Measurements from ENCODE around the gene CDH23. TPM values are rescaled to one million over a fixed set of nuclear protein-coding genes. Genes with fewer than 3 reads are reported as not detected.

The CDH23 gene
- total RNA-seq, 2 donors from 2014 or later, result 0.06 TPM; not detected in 1

DNA sequence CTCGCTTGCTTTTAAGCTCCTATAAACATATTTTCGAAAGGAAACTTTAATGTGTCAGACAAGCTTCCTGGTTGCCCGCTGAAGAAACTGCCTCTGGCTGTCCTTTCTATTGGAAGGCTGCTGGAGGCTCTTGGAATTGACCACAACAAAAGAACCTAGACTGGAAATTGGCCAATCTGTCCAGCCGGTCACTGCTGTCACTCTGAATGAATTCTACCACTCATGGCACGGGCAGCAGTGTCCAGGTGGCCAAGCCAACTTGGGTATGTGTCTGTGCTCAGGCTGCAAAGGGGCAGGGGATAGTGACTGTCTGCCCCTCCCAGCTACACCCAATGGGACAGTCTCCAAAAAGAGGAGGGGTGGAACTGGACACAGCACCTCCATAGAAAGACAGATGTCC is 57.6 kb downstream of the CDH23 start:
- H3K4me3 Mint-ChIP-seq, result no peak overlapping the region
- H3K36me3 Mint-ChIP-seq, result no peaks in the 10 kb centered on the region
- H3K27me3 Mint-ChIP-seq, result peaks cover 10 to 11% of the 10 kb centered on the region in 2 donors
- no peak overlapping the region for H3K27ac Mint-ChIP-seq
- H3K4me1 Mint-ChIP-seq (ENCODE audit: low read depth in 2 of 2), result no peaks in the 10 kb centered on the region
- DNase-seq (ENCODE audit: low spot score) (no peak), ATAC-seq (no peak)
- no peaks in the 10 kb centered on the region for H3K9me3 Mint-ChIP-seq

DNA sequence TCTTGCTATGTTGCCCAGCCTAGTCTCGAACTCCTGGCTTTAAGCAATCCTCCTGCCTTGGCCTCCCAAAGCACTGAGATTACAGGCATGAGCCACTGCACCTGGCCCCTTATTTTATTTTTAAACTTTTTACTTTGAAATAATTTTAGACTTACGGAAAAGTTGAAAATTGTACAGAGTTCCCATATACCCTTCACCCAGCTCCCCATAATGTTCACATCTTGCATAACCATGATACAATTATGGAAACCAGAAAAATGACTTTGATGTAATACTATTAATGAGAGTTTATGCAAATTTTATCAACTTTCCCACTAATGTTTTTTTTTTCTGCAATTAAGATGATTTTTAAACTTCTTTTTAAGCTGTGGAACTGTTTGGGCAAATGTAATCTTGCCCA is 58.3 kb downstream of the CDH23 start:
- H3K36me3 Mint-ChIP-seq, result no peaks in the 10 kb centered on the region
- DNase-seq (ENCODE audit: low spot score), result no peak
- no peaks in the 10 kb centered on the region for H3K9me3 Mint-ChIP-seq
- ATAC-seq, result no peak
- no peaks in the 10 kb centered on the region for H3K4me1 Mint-ChIP-seq (ENCODE audit: low read depth in 2 of 2)
- H3K27me3 Mint-ChIP-seq, result peaks cover 10 to 11% of the 10 kb centered on the region in 2 donors
- no peak overlapping the region for H3K27ac Mint-ChIP-seq
- no peak overlapping the region for H3K4me3 Mint-ChIP-seq

DNA sequence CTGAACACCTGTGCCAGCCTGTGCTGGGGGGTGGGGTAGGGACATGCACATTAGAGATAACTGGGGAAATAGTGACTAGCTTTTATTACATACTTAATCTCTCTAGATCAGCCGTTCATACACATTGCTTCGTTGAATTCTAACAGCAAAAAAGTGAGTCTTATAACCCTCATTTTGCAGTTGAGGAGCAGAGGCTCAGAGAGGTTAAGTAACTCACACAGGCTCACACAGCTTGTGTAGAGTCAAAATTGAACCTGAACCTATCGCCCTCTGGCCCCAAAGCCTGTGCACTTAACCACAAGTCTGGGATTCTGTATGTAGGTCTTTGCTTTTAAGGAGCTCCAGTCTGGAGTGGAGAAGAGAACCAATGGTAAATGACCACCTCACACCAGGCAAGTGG is 59.9 kb downstream of the CDH23 start:
- no peak overlapping the region for H3K27ac Mint-ChIP-seq
- DNase-seq (ENCODE audit: low spot score), result no peak
- H3K9me3 Mint-ChIP-seq, result no peaks in the 10 kb centered on the region
- peaks cover 10 to 11% of the 10 kb centered on the region in 2 donors for H3K27me3 Mint-ChIP-seq
- no peaks in the 10 kb centered on the region for H3K36me3 Mint-ChIP-seq
- H3K4me3 Mint-ChIP-seq, result no peak overlapping the region
- no peaks in the 10 kb centered on the region for H3K4me1 Mint-ChIP-seq (ENCODE audit: low read depth in 2 of 2)
- ATAC-seq, result no peak

DNA sequence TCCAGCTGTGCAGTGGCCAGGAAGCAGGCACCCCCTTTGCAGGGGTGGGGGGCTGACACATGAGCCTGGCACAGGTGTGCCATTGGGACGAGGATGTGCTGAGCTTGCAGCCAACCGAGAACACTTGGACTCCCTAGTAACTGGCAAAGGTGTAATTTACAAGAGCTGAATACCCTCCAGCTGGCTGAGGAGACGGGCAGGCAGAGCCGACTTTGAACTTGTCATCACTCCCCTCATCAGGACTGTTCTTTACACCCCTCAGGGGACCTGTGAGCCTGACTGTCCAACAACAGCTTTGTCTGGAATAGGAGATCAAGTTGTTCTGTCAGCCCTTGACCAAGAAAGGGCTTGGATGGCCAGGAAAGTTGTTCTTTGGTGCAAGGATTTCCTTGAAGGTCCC is 61.2 kb downstream of the CDH23 start:
- H3K4me1 Mint-ChIP-seq (ENCODE audit: low read depth in 2 of 2), result no peaks in the 10 kb centered on the region
- H3K4me3 Mint-ChIP-seq, result no peak overlapping the region
- DNase-seq (ENCODE audit: low spot score) (no peak), ATAC-seq (no peak)
- H3K27ac Mint-ChIP-seq, result no peak overlapping the region
- no peaks in the 10 kb centered on the region for H3K9me3 Mint-ChIP-seq
- no peaks in the 10 kb centered on the region for H3K36me3 Mint-ChIP-seq
- peaks cover 10 to 11% of the 10 kb centered on the region in 2 donors for H3K27me3 Mint-ChIP-seq

DNA sequence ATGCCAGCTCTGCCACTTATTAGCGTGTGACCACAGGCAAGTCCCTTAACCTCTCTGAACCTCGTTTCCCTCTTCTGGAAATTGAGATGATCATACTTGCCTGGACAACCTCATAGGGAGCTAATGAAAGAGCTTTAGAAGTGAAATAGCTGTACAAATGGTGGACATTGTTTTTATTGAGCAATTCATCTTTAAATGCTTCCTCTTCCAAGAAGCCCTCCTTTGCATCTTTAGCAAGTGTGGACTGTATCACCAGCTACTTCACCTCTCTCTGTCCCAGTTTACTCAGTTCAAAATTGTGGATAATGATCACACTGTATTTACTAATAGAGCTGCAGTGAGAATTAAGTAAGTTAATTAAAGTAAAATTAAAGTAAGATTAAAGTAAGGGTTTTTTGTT is 61.7 kb downstream of the CDH23 start:
- Mint-ChIP-seq H3K9me3 (no peaks in the 10 kb centered on the region), H3K4me1 (ENCODE audit: low read depth in 2 of 2) (no peaks in the 10 kb centered on the region), H3K27ac (no peak overlapping the region), H3K4me3 (no peak overlapping the region), H3K36me3 (no peaks in the 10 kb centered on the region), H3K27me3 (peaks cover 10 to 11% of the 10 kb centered on the region in 2 donors)
- no peak for ATAC-seq
- no peak for DNase-seq (ENCODE audit: low spot score)

DNA sequence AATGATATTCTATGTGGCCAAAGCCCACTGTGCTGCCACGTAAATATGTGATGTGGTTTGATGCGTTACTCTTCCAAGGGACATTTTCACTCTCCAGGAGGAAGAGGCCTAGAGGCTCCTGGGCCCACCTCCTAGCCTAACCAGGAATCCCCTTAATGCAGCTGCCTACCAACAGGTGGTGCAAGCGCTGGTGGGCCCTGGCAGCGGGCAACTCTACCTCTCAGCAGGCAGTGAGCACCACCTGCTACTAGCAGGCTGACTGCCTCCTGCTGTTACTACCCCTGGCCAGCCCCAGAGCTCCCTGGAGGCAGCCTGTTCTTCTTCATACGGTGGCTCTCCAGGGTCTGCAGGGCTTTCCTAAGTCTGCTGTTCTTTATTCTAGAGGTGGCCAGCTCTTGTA is 62.8 kb downstream of the CDH23 start:
- Mint-ChIP-seq H3K4me3 (no peak overlapping the region), H3K4me1 (ENCODE audit: low read depth in 2 of 2) (no peaks in the 10 kb centered on the region), H3K27ac (no peak overlapping the region), H3K36me3 (no peaks in the 10 kb centered on the region), H3K9me3 (no peaks in the 10 kb centered on the region), H3K27me3 (peaks cover 8 to 10% of the 10 kb centered on the region in 2 donors)
- ATAC-seq (no peak), DNase-seq (ENCODE audit: low spot score) (no peak)

DNA sequence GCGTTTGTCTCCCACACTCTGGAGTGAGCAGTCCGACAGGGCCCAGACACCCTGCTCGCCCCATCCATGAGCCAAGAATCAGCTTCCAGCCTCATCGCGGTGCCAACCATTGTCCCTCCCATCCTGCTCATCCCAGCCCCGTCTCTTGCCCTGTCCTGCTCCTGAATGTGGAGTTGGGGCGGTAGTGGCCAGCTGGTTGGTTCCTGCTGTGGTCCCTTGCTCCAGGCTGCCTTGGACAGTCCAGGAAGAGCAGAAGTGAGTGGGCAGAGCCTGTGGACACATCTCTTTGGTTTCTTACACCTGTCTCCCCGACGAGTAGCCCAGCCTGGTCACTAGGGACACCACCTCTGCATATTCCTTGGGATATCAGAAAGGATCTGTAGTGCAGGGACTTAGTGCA is 63.9 kb downstream of the CDH23 start:
- Mint-ChIP-seq H3K9me3 (no peaks in the 10 kb centered on the region), H3K27me3 (peaks cover 5% of the 10 kb centered on the region in 2 donors), H3K36me3 (no peaks in the 10 kb centered on the region), H3K4me3 (no peak overlapping the region), H3K4me1 (ENCODE audit: low read depth in 2 of 2) (no peaks in the 10 kb centered on the region), H3K27ac (no peak overlapping the region)
- no peak for DNase-seq (ENCODE audit: low spot score)
- no peak for ATAC-seq

DNA sequence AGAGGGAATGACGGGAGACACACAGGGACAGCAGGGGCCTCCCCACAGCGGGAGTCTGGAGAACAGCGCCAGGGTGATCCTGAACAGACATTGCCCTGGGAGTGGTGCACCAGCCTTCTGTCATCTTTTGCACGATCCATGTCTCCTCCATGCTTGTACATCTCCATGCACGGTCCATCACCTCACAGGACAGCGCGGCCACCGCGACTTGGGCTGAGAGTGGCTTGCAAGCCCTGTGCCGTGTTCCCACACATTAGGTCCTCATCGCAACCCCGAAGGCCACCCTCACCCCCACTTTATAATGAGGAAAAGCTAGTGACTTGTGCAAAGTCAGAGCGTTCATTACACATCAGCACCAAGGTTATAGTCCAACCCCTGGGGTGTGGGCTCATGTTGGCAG is 64.7 kb downstream of the CDH23 start:
- DNase-seq (ENCODE audit: low spot score) (no peak), ATAC-seq (no peak)
- Mint-ChIP-seq H3K4me1 (ENCODE audit: low read depth in 2 of 2) (no peaks in the 10 kb centered on the region), H3K36me3 (no peaks in the 10 kb centered on the region), H3K27ac (no peak overlapping the region), H3K4me3 (no peak overlapping the region), H3K27me3 (no peaks in the 10 kb centered on the region), H3K9me3 (no peaks in the 10 kb centered on the region)

DNA sequence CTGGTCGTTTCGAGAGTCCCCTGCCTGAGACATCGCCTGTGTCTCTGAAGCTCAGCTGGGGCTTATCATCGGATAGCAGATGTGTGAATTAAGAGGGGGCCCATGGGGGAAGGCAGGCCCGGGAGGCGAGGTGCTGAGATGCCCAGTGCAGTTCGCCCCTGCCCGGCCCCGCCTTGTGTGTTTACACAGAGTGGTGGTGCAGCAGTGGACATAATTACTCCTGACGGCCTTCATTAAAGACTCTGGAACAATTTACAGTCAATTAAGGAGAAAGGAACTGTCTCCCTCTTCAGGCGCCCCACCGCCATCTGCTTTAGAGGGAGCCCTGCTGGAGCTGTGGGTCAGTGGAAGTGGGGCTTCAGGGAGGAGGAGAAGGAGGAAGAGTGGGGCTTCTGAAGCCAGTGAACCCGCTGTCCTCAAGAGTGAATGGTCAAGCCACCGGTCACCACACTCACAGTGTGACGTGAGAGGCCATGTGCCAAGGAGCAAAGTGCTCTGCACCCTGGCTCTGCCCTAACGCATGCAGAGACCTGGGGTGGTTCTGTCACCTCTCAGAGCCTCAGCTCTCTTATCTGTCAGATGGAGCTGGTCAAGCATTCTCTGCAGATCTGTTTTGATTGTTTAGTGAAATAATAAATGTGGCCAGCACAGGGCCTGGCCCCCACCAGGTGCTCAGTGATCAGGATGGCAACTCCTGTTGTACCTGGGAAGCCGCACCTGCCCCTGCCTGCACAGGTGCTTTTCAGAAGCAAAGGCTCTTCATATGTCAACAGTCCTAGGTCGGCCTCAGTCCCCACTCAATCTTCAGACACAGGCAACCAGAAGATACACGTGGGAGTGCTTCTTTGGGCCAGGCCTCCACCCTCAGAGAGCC is 65.6 kb downstream of the CDH23 start:
- no peak for DNase-seq (ENCODE audit: low spot score)
- Mint-ChIP-seq H3K9me3 (no peaks in the 10 kb centered on the region), H3K27me3 (no peaks in the 10 kb centered on the region), H3K4me1 (ENCODE audit: low read depth in 2 of 2) (no peaks in the 10 kb centered on the region), H3K36me3 (no peaks in the 10 kb centered on the region), H3K27ac (no peak overlapping the region), H3K4me3 (no peak overlapping the region)
- no peak for ATAC-seq

DNA sequence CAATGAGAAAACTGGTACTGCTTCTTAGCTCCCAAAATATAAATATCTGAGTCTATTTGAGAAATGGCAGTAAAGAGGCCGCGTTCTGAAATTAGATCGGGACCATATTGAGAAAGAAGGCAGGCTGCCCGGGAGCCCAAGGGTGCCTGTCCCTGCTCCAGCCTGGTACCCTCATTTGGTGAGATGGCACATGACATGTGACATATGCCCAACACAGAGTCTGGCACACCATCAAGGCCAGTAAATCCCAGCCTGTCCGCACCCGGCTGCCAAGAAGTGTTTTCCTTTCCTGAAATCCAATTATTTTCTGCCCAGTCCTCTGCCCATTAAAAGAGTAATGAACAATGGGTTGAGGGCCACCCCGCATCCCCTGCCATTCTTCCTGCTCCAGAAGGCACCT is 66.4 kb downstream of the CDH23 start:
- no peak for DNase-seq (ENCODE audit: low spot score)
- H3K27ac Mint-ChIP-seq, result no peak overlapping the region
- no peaks in the 10 kb centered on the region for H3K9me3 Mint-ChIP-seq
- H3K4me1 Mint-ChIP-seq (ENCODE audit: low read depth in 2 of 2), result no peaks in the 10 kb centered on the region
- no peak for ATAC-seq
- no peaks in the 10 kb centered on the region for H3K27me3 Mint-ChIP-seq
- no peaks in the 10 kb centered on the region for H3K36me3 Mint-ChIP-seq
- H3K4me3 Mint-ChIP-seq, result no peak overlapping the region

DNA sequence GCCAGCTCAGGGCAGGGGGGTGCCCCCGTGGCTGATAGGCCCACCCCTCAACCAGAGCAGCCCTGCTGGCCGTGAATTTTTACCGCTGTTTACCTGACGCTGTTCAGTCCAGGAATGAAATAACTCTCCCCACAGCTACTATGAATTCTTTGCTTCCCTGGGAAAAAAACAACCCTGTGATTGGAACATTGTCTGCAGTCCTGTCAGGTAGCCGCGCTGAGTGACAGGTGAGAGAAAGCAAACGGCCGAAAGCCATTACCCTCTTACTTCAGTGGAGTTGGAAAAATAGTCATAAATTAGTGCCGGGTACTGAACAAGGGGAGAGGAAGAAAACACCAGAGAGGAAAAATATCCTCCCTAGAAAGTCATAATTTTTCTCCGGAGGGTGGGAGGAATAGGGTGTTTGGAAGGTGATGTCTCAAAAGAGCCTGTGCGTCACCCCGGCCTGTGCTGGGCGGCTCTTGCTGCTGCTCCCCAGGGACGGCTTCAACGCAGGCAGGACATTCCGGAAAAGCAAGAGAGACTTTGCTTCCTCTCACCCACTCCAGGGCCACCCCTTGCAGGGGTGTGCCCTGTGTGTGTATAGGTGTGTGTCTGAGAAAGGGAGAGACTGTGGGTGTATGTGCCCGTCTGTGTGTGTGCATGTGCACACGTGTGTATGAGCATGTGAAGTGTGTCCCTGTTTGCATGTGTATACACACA is 69.0 kb downstream of the CDH23 start:
- Mint-ChIP-seq H3K4me3 (no peak overlapping the region), H3K4me1 (ENCODE audit: low read depth in 2 of 2) (no peaks in the 10 kb centered on the region), H3K9me3 (no peaks in the 10 kb centered on the region), H3K36me3 (no peaks in the 10 kb centered on the region), H3K27me3 (no peaks in the 10 kb centered on the region), H3K27ac (no peak overlapping the region)
- peak in 1 of 2 donors; percentile 20 for ATAC-seq
- no peak for DNase-seq (ENCODE audit: low spot score)

DNA sequence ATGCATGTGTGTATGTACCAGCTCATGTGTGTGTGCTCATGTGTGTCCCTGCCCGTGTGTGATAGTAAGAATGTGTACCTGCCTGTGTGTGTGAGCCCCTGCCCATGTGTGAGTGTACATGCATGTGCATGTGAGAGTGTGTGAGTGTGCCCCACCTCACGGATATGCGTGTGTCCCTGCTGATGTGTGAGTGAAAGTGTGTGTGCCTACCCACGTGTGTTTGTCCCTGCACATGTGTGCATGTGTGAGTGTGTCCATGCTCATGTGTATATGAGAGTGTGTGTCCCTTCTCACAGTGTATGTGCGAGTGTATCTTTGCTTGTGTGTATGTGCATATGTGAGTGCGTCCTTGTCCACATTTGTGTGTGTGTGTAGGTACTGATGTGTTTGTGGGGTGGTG is 69.6 kb downstream of the CDH23 start:
- Mint-ChIP-seq H3K36me3 (no peaks in the 10 kb centered on the region), H3K4me3 (no peak overlapping the region), H3K27ac (no peak overlapping the region), H3K9me3 (no peaks in the 10 kb centered on the region), H3K4me1 (ENCODE audit: low read depth in 2 of 2) (no peaks in the 10 kb centered on the region), H3K27me3 (peaks cover 0 to under 1% of the 10 kb centered on the region in 2 donors)
- no peak for DNase-seq (ENCODE audit: low spot score)
- ATAC-seq, result peak; percentile 5 to 19

DNA sequence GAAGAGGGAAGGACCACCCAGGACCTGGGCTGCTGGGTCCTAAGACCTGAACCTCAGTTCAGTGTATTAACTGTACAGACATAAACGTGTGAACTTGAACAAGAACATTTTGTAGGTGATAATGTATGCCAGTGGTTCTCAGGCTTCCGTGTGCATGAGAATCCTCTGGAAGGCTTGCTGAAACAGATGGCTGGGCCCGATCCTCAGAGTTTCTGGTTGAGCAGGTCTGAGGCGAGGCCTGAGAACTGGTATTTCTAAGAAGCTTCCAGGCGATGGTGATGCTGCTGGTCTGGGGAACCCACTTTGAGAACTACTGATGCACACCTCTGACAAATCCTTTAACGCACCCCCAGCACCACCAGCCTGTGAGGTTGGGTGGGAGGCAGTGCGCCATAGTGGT is 70.4 kb downstream of the CDH23 start:
- no peaks in the 10 kb centered on the region for H3K9me3 Mint-ChIP-seq
- H3K36me3 Mint-ChIP-seq, result no peaks in the 10 kb centered on the region
- no peak for DNase-seq (ENCODE audit: low spot score)
- H3K4me1 Mint-ChIP-seq (ENCODE audit: low read depth in 2 of 2), result no peaks in the 10 kb centered on the region
- peaks cover 0 to 8% of the 10 kb centered on the region in 2 donors for H3K27me3 Mint-ChIP-seq
- no peak for ATAC-seq
- H3K27ac Mint-ChIP-seq, result no peak overlapping the region
- H3K4me3 Mint-ChIP-seq, result no peak overlapping the region

DNA sequence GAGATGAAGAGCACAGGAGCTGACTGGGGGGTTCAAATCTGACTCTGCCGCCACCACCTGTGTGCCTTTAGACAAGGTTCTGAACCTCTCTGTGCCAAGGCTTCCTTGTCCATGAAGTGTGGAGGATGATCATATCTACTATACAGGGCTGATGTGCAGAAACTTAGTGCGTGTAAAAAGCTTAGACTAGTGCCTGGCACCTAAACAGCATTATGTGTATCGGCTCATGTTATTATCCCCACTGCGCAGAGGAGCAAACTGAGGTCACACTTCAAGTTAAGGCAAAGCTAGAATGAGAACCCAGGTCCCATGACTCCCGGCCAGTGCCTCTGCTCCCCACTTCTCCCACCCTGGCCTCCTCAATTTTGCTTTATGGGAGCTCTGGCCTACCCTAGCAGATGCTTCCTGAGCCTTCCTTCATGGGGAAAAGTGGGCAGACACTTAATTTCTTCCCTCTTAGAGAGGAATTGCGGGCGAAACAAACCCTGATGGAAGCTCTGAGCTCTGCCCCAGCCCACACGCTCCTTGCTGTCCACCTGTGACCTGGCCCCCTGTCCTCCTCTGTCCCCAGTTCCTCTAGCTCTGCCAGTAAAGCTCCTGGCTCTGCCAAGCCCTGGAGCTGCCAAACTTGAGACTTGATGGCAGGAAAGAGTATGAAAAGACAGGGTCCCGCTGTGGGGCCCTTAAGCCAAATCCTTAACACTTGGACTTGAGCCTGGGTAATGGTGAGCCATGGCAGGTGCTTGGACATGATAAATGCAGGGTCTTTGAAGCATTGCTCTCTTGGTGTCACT is 71.0 kb downstream of the CDH23 start:
- Mint-ChIP-seq H3K27me3 (peaks cover 0 to 8% of the 10 kb centered on the region in 2 donors), H3K36me3 (no peaks in the 10 kb centered on the region), H3K4me1 (ENCODE audit: low read depth in 2 of 2) (no peaks in the 10 kb centered on the region), H3K9me3 (no peaks in the 10 kb centered on the region), H3K27ac (no peak overlapping the region), H3K4me3 (no peak overlapping the region)
- ATAC-seq (no peak), DNase-seq (ENCODE audit: low spot score) (no peak)

Measured in natural killer cell treated with Interleukin-12 subunit alpha and Interleukin-12 subunit beta and Interleukin-15 and Interleukin-18, amount 100 ng/mL, for 72 hours (primary cell).